ENCODE measurements around the gene UBE2U.
"Not testable (repeated sequence)": the region's sequence is repeated elsewhere in the genome, so short reads cannot be mapped to it uniquely, and the experiment has no call there.

The UBE2U gene

DNA sequence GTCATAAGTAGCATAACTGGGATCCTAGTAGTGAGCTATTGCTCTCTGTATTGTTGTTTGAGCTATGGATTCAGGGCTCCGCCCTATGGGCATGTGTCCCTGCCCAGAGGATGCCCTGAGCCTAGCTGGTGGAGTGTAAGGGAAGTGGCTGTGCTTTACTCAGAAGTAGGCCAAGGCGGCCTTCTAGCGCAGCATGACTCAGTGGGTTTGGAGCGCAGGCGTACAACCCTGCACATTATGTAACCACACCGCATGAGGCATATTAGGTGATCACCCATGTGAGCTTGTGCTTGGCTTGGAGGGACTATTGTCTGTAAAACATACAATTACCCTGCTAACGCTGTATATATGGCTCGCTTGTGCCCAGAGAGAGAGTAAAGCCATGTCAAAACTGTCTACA lies 11.1 kb upstream of the UBE2U start:
- DNase-seq (ENCODE audit: low read depth in 2 of 2): no peak

DNA sequence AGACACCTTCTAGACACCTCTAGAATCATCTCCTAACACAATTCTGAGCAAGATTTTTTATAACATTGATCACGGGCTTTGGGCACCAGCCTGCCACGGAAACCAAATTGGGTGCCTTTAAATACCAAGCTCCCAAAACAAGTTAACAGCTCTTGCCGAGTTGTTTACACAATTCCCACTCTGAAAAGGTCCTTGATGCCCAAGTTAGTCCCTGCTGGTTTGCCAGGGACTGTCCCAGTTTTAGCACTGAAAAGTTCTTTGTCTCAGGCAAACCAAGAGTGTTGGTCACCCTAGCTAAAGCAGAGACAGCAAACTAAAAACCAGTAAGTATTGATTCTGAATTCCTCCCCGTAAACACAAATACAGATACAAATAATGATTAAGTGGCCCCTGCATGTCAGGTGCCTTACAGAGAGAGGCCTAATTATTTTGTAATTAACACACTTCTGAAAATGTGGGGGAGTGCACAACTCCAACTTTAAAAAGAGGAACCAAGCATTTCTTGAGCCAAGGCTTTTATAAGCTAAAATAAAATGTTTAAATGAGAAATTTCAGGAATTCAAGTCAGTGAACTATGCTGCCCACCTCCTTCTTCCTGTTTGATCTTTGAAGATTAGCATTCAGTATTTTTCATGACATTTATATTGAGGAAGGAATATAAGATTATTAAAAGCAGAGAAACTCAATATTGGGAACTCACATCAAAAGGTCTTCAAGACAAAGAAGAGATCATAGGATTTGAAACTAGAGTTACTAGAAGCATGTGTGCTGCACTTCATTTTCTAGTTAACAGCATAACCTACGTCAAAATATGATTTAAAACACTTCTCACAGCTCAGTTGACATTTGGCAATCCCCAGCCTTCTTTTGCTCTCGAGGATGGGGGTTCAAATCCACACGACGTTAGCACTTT lies 9.0 kb upstream of the UBE2U start:
- DNase-seq (ENCODE audit: low read depth in 2 of 2): no peak

DNA sequence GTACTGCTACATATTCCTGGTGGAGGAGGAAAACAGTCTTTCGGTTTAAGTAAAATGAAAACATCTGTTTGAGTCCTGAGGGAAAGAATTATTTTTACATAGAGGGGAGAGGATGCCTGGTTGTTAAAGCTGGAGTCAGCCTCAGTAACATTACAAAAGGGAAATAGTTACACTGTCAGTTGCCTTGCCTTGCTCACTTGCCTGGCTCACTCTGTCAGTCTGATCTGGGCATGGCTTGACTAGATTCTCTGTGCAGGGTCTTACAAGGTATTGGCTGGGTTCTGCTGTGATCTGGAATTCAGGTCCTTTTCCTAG lies 8.4 kb upstream of the UBE2U start:
- no peak for DNase-seq (ENCODE audit: low read depth in 2 of 2)

DNA sequence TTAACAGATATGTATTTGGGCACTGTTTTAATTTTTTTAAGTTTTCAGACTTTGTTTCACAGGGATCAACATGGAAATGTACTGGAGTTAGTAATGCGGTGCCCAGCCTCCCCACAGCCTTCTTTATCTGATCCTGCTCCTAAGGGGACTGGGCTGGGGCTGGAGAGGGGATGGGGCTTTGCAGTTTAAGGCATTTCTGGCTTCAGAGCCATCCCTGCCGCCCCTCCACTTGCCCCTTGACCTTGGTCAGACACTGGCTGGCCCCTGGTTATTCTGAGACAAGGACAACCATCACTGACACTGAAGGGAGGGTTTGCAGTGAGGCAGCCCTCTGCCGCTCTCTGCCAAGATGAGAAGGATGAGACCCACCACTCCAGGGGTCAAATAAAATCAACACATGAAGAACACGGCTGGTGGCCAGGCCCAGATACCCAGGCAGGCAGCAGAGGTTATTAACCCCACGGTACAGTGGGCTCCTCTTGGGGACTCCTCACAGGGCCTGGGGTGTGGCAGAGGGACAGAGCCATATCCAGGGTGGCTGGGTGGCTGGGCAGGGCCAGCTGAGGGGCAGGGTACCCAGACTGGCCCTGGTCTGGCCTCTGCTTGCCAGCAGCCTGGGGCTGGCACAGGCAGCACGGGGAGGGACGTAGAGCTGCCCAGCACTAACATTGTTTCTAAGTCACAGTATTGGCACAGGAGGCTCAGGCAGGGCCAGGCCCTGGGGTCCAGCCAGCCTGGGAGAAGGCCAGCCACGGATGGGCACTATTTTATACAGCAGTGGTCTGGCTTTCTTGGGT lies 7.2 kb upstream of the UBE2U start:
- DNase-seq (ENCODE audit: low read depth in 2 of 2): no peak

DNA sequence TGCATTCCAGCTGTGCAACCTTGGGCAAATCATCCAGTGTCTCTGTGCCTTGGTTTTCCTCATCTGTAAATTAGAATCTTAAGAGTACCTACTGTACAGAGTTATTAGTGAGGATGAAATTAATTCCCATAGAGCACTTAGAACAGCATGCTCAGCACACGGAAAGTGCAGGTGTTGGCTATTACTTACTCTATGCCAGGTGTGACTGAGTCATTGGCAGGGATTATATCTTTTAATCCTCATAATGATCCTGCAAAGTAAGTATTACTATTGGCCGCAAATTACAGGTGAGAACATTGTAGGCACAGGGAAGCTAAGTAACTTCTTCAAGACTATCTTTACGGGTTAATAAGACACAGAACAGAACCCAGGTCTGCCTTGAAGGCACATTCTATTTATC lies 6.3 kb upstream of the UBE2U start:
- no peak for DNase-seq (ENCODE audit: low read depth in 2 of 2)

DNA sequence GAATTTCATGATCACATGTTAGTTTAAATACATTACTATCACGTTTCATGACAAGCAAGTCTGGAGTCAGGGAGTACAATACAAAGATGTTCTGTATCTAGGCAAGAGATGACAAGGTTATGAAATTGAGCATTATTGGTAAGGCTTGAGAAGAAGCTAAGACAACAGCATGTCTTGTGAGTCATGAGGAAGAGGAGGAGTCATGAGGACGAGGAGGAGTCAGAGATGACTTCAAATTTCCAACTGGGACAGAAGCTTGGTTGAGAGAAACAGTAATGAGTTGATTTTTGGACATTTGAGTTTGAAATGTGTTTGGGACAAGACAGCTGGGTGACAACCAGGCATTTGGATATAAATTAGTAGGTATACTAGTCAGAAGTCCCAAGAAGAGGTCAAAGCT lies 4.3 kb upstream of the UBE2U start:
- DNase-seq (ENCODE audit: low read depth in 2 of 2): no peak

GRCh38 chr1:64200064-64200463 lies 3.4 kb upstream of the UBE2U start:
- no peak for DNase-seq (ENCODE audit: low read depth in 2 of 2)

GRCh38 chr1:64209221-64209620 lies 5.8 kb downstream of the UBE2U start:
- DNase-seq (ENCODE audit: low read depth in 2 of 2): no peak

GRCh38 chr1:64212031-64212430 lies 8.6 kb downstream of the UBE2U start:
- no peak for DNase-seq (ENCODE audit: low read depth in 2 of 2)

GRCh38 chr1:64215576-64215975 lies 12.2 kb downstream of the UBE2U start:
- no peak for DNase-seq (ENCODE audit: low read depth in 2 of 2)

DNA sequence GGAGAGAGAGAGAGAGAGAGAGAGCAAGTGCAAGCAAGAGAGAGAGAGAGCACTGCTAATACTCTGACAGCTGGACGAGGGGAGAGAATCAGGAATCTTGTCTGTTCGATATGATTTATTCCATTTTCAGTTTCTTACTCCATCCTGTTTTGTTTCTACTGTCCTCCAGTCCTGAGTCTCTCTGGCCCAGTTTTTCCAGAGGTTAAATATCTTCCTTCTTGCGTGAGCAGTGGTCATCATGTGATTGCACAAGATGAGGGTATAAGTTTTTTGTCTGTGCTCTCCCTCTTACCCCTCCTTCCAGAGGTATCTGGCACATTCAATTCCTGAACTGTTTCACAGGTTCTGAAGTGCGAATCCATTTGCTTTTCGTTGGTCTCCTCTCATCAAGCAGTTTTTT lies 16.8 kb downstream of the UBE2U start:
- DNase-seq (ENCODE audit: low read depth in 2 of 2): no peak

GRCh38 chr1:64223329-64224151 lies 20.1 kb downstream of the UBE2U start:
- no peak for DNase-seq (ENCODE audit: low read depth in 2 of 2)

GRCh38 chr1:64224236-64224635 lies 20.8 kb downstream of the UBE2U start:
- DNase-seq (ENCODE audit: low read depth in 2 of 2): not testable (repeated sequence)

GRCh38 chr1:64228167-64228957 lies 24.9 kb downstream of the UBE2U start:
- DNase-seq (ENCODE audit: low read depth in 2 of 2): no peak

GRCh38 chr1:64229307-64229706 lies 25.9 kb downstream of the UBE2U start:
- DNase-seq (ENCODE audit: low read depth in 2 of 2): no peak

DNA sequence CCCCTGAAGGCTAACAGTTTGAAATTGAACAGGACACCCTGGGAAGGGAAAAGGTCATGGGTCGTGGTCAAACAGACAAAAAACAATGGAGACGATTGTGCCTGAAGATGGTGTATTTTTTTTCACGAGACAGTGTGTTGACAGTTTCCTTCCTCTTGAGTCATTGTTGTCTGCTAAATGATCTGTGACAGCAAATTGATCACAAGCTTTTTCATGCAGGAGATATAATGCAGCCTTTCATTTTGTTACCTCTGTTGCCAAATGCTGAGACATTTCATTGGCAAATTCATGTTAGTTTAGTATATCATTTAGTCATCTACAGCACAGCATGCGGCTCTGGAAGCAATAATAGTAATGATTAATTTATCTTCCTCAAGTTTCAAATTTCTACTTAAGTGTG lies 27.7 kb downstream of the UBE2U start:
- no peak for DNase-seq (ENCODE audit: low read depth in 2 of 2)

DNA sequence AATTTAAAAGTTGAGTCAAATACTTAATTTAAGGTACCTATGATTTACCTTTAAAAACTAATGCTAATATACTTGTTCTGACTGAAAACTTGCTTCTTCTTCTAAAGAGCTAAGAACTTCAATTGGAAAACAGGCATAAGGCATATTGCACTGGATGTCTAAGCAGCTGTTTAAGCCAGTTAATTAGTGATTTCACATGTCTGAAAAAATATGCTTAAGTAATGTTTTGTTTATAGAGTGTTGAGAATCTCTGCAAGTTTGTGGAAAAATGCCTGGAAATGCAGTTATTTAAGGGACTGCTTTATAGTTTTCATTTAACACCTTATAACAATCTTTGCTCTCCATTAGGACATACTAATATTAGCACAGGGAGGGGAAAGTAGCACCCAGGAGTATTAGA lies 28.2 kb downstream of the UBE2U start:
- no peak for DNase-seq (ENCODE audit: low read depth in 2 of 2)

DNA sequence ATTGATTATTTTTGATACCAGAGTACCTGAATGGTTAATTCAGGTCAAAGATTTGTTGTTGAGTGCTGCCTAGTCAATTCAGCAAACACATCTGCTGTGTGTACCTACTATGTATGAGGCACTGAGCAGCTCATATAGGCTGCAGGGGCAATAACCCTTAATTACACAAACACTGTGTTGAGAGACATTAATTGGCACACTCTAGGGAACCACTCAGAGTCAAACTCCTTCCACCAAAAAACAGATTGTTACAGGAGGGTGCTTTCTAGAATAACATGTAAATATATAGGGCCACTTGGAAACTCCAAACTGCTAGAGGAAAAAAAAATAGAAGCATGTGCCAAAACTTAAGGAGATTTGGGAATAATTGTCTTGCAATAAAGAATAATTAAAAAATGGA lies 31.3 kb downstream of the UBE2U start:
- no peak for DNase-seq (ENCODE audit: low read depth in 2 of 2)

DNA sequence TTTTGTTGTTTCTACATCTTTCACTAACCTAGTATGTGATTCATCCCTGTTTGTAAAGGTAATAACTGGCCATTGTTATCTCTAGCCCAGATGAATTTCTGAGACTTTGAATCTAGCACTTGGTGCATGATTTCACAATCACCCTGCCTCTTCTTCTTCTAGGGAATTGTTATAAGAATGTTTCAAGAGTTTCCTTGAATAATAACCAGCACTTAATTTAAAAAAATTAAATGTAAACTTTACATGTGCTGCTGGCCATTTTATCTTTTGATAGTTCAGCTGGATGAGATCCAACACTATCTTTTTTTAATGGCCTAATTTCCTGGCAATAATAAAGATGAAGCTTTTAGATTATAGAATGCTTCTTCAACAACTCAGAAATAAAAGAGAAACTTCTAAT lies 31.8 kb downstream of the UBE2U start:
- DNase-seq (ENCODE audit: low read depth in 2 of 2): no peak

GRCh38 chr1:64235910-64236309 lies 32.5 kb downstream of the UBE2U start:
- no peak for DNase-seq (ENCODE audit: low read depth in 2 of 2)

GRCh38 chr1:64236541-64236954 lies 33.1 kb downstream of the UBE2U start:
- no peak for DNase-seq (ENCODE audit: low read depth in 2 of 2)

Measured in stimulated activated CD8-positive, alpha-beta memory T cell treated with anti-CD3 and anti-CD28 coated beads, Interleukin-2, amount 100 ng/mL, for 48 hours (primary cell).